ENCODE results near the gene CREB3L1. TPM values are rescaled to one million over a fixed set of nuclear protein-coding genes. Genes with fewer than 3 reads are reported as not detected.

CREB3L1 gene
- polyA plus RNA-seq, 1 experiment: 24.2 TPM

GRCh38 chr11:46239801-46240061, 37.7 kb upstream of the CREB3L1 start:
- Histone ChIP-seq H3K9me3 (ENCODE audit: control insufficient read depth, insufficient read depth, low read length) (no peaks in the 10 kb centered on the region), H3K27me3 (ENCODE audit: control insufficient read depth, insufficient read depth, low read length) (no peaks in the 10 kb centered on the region), H3K27ac (ENCODE audit: low read depth, low read length) (peak overlapping the region; percentile 73), H3K4me3 (ENCODE audit: low read depth, low read length) (no peak overlapping the region; the same call in 1 of the 2 replicates)
- ChIA-PET POLR2A (interaction anchor here (0.7 to 4.1 kb wide), 6 partner anchors 37 to 68 kb away, joined by 3 to 22 read pairs (median 4); partner anchors contain the start of gene CREB3L1), CTCF (interaction anchor here (0.6 to 7.8 kb wide), 41 partner anchors 10 to 275 kb away, joined by 3 to 190 read pairs (median 5); partner anchors contain the start of gene CREB3L1)
- no peak for DNase-seq (ENCODE audit: low read depth, low spot score)
- TF ChIP-seq CTCF (IDR thresholded peaks at IDR 0.05; ENCODE audit: low read depth, low read length): no peak

- Histone ChIP-seq H3K27me3 (ENCODE audit: control insufficient read depth, insufficient read depth, low read length) (no peaks in the 10 kb centered on the region), H3K9me3 (ENCODE audit: control insufficient read depth, insufficient read depth, low read length) (no peaks in the 10 kb centered on the region), H3K27ac (ENCODE audit: low read depth, low read length) (no peak overlapping the region), H3K4me3 (ENCODE audit: low read depth, low read length) (no peak overlapping the region)
- ChIA-PET POLR2A (interaction anchor here (1.3 to 4.1 kb wide), 4 partner anchors 37 to 68 kb away, joined by 3 to 22 read pairs (median 4); partner anchors contain the start of gene CREB3L1), CTCF (interaction anchor here (0.8 to 7.8 kb wide), 17 partner anchors 10 to 275 kb away, joined by 3 to 190 read pairs (median 6); partner anchors contain the start of gene CREB3L1)
- TF ChIP-seq CTCF (IDR thresholded peaks at IDR 0.05; ENCODE audit: low read depth, low read length): no peak
- DNase-seq (ENCODE audit: low read depth, low spot score): no peak
Measured at GRCh38 chr11:46240371-46240770, 37.1 kb upstream of the CREB3L1 start.

DNA sequence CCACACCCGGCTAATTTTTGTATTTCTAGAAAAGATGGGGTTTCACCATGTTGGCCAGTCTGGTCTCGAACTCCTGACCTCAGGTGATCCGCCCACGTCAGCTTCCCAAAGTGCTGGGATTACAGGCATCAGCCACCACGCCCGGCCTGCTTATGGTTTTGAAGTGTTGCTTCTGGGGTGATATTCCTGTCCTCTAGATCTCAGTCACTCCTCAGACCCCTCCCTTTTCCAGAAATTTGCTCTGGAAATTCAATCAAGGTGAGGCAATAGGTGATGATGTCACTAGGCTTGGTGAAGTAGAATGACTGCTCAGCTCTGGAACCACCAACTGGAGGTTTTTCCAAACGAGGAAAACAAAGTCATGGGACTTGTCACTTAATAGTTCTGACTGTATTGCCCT, 36.6 kb upstream of the CREB3L1 start:
- CTCF ChIA-PET: interaction anchor here (0.8 to 7.8 kb wide), 7 partner anchors 38 to 276 kb away, joined by 5 to 190 read pairs (median 58); partner anchors contain the start of gene CREB3L1
- DNase-seq (ENCODE audit: low read depth, low spot score): no peak
- POLR2A ChIA-PET: interaction anchor here (0.7 kb wide), 1 partner anchor 54 kb away, joined by 4 read pairs; no protein-coding TSS in a partner anchor

GRCh38 chr11:46242041-46242951, 35.2 kb upstream of the CREB3L1 start:
- Histone ChIP-seq H3K9me3 (ENCODE audit: control insufficient read depth, insufficient read depth, low read length) (no peaks in the 10 kb centered on the region), H3K27ac (ENCODE audit: low read depth, low read length) (peak overlapping the region; percentile 99), H3K4me3 (ENCODE audit: low read depth, low read length) (peak overlapping the region; percentile 61), H3K27me3 (ENCODE audit: control insufficient read depth, insufficient read depth, low read length) (no peaks in the 10 kb centered on the region)
- ChIA-PET CTCF (interaction anchor here (0.6 to 7.8 kb wide), 9 partner anchors 11 to 126 kb away, joined by 3 to 190 read pairs (median 4); partner anchors contain the start of gene CREB3L1), POLR2A (interaction anchor here (0.6 to 2.9 kb wide), 11 partner anchors 31 to 395 kb away, joined by 3 to 35 read pairs (median 4); partner anchors contain the start of genes CREB3L1 and CRY2)
- no peak for TF ChIP-seq CTCF (IDR thresholded peaks at IDR 0.05; ENCODE audit: low read depth, low read length)
- no peak for DNase-seq (ENCODE audit: low read depth, low spot score)

More for the DNA sequence above, 36.6 kb upstream of the CREB3L1 start:
- H3K27me3 ChIP-seq (ENCODE audit: control insufficient read depth, insufficient read depth, low read length): no peaks in the 10 kb centered on the region
- no peak overlapping the region for H3K4me3 ChIP-seq (ENCODE audit: low read depth, low read length)
- H3K27ac ChIP-seq (ENCODE audit: low read depth, low read length): no peak overlapping the region
- H3K9me3 ChIP-seq (ENCODE audit: control insufficient read depth, insufficient read depth, low read length): no peaks in the 10 kb centered on the region
- TF ChIP-seq CTCF (IDR thresholded peaks at IDR 0.05; ENCODE audit: low read depth, low read length): no peak
